ENCODE results near the gene TOM1L2.

The TOM1L2 gene

DNA sequence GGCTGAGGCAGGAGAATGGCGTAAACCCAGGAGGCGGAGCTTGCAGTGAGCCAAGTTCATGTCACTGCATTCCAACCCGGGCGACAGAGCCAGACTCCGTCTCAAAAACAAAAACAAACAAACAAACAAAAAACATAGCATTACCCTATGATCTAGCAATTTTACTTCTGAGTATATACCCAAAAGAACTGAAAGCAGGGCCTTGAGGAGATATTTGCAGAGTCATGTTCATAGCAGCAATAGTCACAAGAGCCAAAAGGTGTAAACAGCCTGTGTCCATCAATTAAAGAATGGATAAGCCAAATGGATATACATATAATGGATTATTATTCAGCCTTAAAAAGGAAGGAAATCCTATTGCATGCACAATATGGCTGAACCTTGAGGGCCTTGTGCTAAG lies 63.1 kb downstream of the TOM1L2 start:
- Histone ChIP-seq H3K27me3 (replicated peaks; ENCODE audit: insufficient read depth, low read length) (no peaks in the 10 kb centered on the region), H3K4me1 (ENCODE audit: low read length) (peaks cover 7% of the 10 kb centered on the region), H3F3A (ENCODE audit: insufficient read depth, low read length) (peaks cover 4% of the 10 kb centered on the region; the same call in 1 of the 2 replicates), H4K20me1 (ENCODE audit: insufficient read depth, low read length) (no peaks in the 10 kb centered on the region), H3K36me3 (replicated peaks; ENCODE audit: insufficient read depth, low read length) (no peaks in the 10 kb centered on the region), H3K27ac (ENCODE audit: low read length) (no peak overlapping the region), H3K4me2 (ENCODE audit: low read depth, low read length) (no peak overlapping the region), H3K9ac (ENCODE audit: low read length) (no peak overlapping the region), H3K9me2 (replicated peaks; ENCODE audit: insufficient read depth, low read length) (no peaks in the 10 kb centered on the region), H3K9me3 (replicated peaks; ENCODE audit: insufficient read depth, low read length) (no peaks in the 10 kb centered on the region), H3K79me2 (ENCODE audit: low read length) (no peaks in the 10 kb centered on the region), H3K4me3 (ENCODE audit: low read length) (no peak overlapping the region), H2AFZ (ENCODE audit: low read length) (no peak overlapping the region)
- no peak for DNase-seq
- TF ChIP-seq EZH2 (optimal IDR thresholded peaks at IDR 0.05; ENCODE audit: low read depth, low read length) (no peak), EZH2phosphoT487 (IDR thresholded peaks at IDR 0.05; ENCODE audit: low read length) (no peak)
- TF ChIP-seq, protein P1, sequence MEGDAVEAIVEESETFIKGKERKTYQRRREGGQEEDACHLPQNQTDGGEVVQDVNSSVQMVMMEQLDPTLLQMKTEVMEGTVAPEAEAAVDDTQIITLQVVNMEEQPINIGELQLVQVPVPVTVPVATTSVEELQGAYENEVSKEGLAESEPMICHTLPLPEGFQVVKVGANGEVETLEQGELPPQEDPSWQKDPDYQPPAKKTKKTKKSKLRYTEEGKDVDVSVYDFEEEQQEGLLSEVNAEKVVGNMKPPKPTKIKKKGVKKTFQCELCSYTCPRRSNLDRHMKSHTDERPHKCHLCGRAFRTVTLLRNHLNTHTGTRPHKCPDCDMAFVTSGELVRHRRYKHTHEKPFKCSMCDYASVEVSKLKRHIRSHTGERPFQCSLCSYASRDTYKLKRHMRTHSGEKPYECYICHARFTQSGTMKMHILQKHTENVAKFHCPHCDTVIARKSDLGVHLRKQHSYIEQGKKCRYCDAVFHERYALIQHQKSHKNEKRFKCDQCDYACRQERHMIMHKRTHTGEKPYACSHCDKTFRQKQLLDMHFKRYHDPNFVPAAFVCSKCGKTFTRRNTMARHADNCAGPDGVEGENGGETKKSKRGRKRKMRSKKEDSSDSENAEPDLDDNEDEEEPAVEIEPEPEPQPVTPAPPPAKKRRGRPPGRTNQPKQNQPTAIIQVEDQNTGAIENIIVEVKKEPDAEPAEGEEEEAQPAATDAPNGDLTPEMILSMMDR (IDR thresholded peaks at IDR 0.05; ENCODE audit: low read length), result no peak

GRCh38 chr17:17907469-17907868 lies 64.7 kb downstream of the TOM1L2 start:
- Histone ChIP-seq H3K4me1 (ENCODE audit: low read length) (no peaks in the 10 kb centered on the region), H4K20me1 (ENCODE audit: insufficient read depth, low read length) (no peaks in the 10 kb centered on the region), H3K27ac (ENCODE audit: low read length) (no peak overlapping the region), H2AFZ (ENCODE audit: low read length) (no peak overlapping the region), H3K27me3 (replicated peaks; ENCODE audit: insufficient read depth, low read length) (no peaks in the 10 kb centered on the region), H3K9ac (ENCODE audit: low read length) (no peak overlapping the region), H3F3A (ENCODE audit: insufficient read depth, low read length) (no peaks in the 10 kb centered on the region), H3K36me3 (replicated peaks; ENCODE audit: insufficient read depth, low read length) (no peaks in the 10 kb centered on the region), H3K9me3 (replicated peaks; ENCODE audit: insufficient read depth, low read length) (no peaks in the 10 kb centered on the region), H3K9me2 (replicated peaks; ENCODE audit: insufficient read depth, low read length) (no peaks in the 10 kb centered on the region), H3K79me2 (ENCODE audit: low read length) (no peaks in the 10 kb centered on the region), H3K4me2 (ENCODE audit: low read depth, low read length) (no peak overlapping the region), H3K4me3 (ENCODE audit: low read length) (no peak overlapping the region)
- no peak for TF ChIP-seq EZH2phosphoT487 (IDR thresholded peaks at IDR 0.05; ENCODE audit: low read length)
- no peak for TF ChIP-seq EZH2 (optimal IDR thresholded peaks at IDR 0.05; ENCODE audit: low read depth, low read length)
- TF ChIP-seq, protein P1 (IDR thresholded peaks at IDR 0.05; ENCODE audit: low read length), result no peak
- no peak for DNase-seq

DNA sequence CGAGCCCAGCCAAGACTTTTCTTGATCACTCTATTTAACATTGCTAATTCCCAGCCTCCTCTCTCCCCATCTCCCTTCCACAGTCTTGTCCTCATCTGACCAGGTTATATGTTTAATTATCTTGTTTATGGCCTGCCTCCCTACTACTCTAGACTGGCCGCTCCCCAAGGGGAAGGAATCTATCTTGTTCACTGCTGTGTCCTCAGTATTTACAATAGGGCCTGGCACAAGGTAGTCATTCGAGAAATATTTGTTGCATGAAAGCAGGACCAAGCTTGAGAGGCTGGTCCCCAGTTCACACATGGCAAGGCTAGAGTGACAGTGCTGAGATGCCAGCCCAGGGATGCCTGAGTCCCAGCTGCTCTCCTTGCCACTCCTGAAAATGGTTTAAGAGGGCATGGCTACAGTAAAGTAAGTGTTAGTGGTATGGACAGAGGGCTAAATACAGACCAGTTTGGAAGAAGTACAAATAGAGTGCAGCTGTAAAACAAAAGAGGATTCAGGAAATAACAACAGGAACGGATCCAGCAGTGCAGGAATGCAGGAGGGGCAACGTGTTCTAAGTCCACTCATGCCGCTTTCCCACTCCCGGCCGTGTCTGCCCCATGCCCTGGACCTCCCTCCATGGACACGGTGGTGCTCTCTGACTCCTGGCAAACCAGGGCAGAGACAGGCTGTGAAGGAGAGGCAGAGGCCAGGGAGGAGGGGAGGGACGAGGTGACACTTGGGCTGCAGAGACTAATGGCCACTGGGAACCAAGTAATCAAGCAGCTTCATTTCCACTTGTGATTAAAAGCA lies 65.6 kb downstream of the TOM1L2 start:
- H3K9me3 ChIP-seq (replicated peaks; ENCODE audit: insufficient read depth, low read length), result no peaks in the 10 kb centered on the region
- H3K9ac ChIP-seq (ENCODE audit: low read length), result no peak overlapping the region
- no peak overlapping the region for H3K27ac ChIP-seq (ENCODE audit: low read length)
- no peaks in the 10 kb centered on the region for H3K36me3 ChIP-seq (replicated peaks; ENCODE audit: insufficient read depth, low read length)
- no peak overlapping the region for H3K4me3 ChIP-seq (ENCODE audit: low read length)
- H4K20me1 ChIP-seq (ENCODE audit: insufficient read depth, low read length), result no peaks in the 10 kb centered on the region
- no peaks in the 10 kb centered on the region for H3K79me2 ChIP-seq (ENCODE audit: low read length)
- no peak for DNase-seq
- H3K27me3 ChIP-seq (replicated peaks; ENCODE audit: insufficient read depth, low read length), result no peaks in the 10 kb centered on the region
- no peak overlapping the region for H2AFZ ChIP-seq (ENCODE audit: low read length)
- no peaks in the 10 kb centered on the region for H3K9me2 ChIP-seq (replicated peaks; ENCODE audit: insufficient read depth, low read length)
- H3K4me1 ChIP-seq (ENCODE audit: low read length), result no peaks in the 10 kb centered on the region
- H3K4me2 ChIP-seq (ENCODE audit: low read depth, low read length), result no peak overlapping the region
- TF ChIP-seq EZH2 (optimal IDR thresholded peaks at IDR 0.05; ENCODE audit: low read depth, low read length), result no peak
- TF ChIP-seq, protein P1 (IDR thresholded peaks at IDR 0.05; ENCODE audit: low read length), result no peak
- no peak for TF ChIP-seq EZH2phosphoT487 (IDR thresholded peaks at IDR 0.05; ENCODE audit: low read length)
- no peaks in the 10 kb centered on the region for H3F3A ChIP-seq (ENCODE audit: insufficient read depth, low read length)

Data from MM.1S (cell line).